GM13977 (cell line): ENCODE measurements around the gene CEP126.
"Not testable (repeated sequence)": the region's sequence is repeated elsewhere in the genome, so short reads cannot be mapped to it uniquely, and the experiment has no call there.

Experiments
- DNase-seq: peaks from one replicate; pipeline ENCODE4 v3.0.0; 2012; ENCODE audit warnings: low spot score
- CTCF ChIP-seq: IDR thresholded peaks from 2 replicates; pipeline ENCODE4 v1.5.1; 2012; ENCODE audit warnings: mild to moderate bottlenecking, control low read depth; ENCODE audit not compliant: insufficient read depth; ENCODE audit errors: extremely low read depth, missing control alignments
- in situ Hi-C: fragments of 300-500 bp; cut with MboI; formaldehyde crosslinking; loops from one replicate; pipeline ENCODE4 v1.12.0; 2022; ENCODE audit warnings: low sequenced_read_pairs, low pct_unique_long_range_greater_than_20kb, mixed read lengths, inconsistent platforms; ENCODE audit not compliant: unreplicated experiment

CEP126 gene

GRCh38 chr11:101987370-101987769, 72.6 kb downstream of the CEP126 start:
- no peak for DNase-seq
- in situ Hi-C loops = no loop called here
- no peak for TF ChIP-seq CTCF

GRCh38 chr11:101993172-101993571, 78.4 kb downstream of the CEP126 start:
- in situ Hi-C loops = no loop called here
- DNase-seq = no peak
- no peak for TF ChIP-seq CTCF

GRCh38 chr11:101994052-101994469, 79.3 kb downstream of the CEP126 start:
- DNase-seq, in situ Hi-C loops: not testable (repeated sequence)

- no peak for TF ChIP-seq CTCF
- DNase-seq = no peak
- in situ Hi-C loops = no loop called here
Observed at GRCh38 chr11:101996111-101996510, 81.3 kb downstream of the CEP126 start.

GRCh38 chr11:102001657-102002338, 87.0 kb downstream of the CEP126 start:
- no peak for TF ChIP-seq CTCF
- in situ Hi-C loops = no loop called here
- DNase-seq = no peak

GRCh38 chr11:102004220-102004619, 89.4 kb downstream of the CEP126 start:
- no peak for TF ChIP-seq CTCF
- DNase-seq = no peak
- in situ Hi-C loops = no loop called here

- TF ChIP-seq CTCF = no peak
- no peak for DNase-seq
- in situ Hi-C loops = no loop called here
Observed at GRCh38 chr11:102005306-102005705, 90.5 kb downstream of the CEP126 start.
